GM21390 (cell line): ENCODE measurements around the gene RHOBTB3.
"Not testable (repeated sequence)": the region's sequence is repeated elsewhere in the genome, so short reads cannot be mapped to it uniquely, and the experiment has no call there.

Source experiments
- ATAC-seq: cut with Tn5 transposase; IDR thresholded peaks from one replicate; pipeline ENCODE4 v1.9.1; 2021; ENCODE audit not compliant: unreplicated experiment

The RHOBTB3 gene

DNA sequence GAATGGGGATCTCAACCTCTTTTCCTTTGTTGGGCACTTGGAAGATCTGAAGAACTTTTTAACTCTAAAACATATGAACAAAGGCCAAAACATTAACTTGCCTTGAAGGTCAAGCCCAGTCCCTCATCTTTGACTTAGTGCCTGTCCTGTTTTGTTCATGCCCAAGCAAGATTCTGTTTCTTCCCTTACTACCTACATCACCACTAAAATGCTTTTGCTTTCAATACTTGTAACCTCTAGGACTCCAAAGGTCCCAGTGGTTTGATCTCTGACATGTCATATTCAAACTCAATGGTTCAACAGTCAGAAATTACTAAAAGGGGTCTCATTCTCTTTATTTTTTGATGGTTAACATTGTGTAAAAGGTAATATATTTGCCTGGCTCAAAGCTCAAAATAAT lies 67.4 kb downstream of the RHOBTB3 start:
- no peak for ATAC-seq

DNA sequence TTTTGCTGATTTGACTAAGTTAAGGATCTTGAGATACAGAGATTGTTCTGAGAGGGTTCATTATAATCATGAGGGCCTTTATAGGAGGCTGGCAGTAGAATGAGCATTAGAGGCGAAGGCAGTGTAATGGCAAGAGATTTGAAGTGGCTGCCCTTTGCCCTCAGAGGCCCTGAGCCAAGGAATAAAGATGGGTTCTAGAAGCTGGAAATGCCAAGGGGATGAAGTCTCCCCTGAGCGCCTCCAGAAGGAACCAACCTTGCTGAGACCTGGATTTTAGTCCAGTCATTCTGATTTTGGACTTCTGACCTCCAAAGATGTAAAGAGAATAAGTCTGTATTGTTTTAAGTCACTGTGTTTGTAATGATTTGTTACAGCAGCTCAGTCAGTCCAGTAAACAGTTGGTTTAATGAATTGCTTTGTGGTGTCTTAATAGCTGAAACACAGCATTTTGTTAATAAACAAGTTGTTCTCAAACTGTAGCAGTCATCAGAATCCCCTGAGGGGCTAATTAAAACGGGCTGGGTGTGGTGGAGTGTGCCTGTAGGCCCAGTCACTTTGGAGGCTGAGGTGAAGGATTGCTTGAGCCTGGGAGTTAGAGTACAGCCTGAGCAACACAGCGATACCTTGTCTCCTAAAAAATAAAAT lies 68.2 kb downstream of the RHOBTB3 start:
- ATAC-seq, result no peak

DNA sequence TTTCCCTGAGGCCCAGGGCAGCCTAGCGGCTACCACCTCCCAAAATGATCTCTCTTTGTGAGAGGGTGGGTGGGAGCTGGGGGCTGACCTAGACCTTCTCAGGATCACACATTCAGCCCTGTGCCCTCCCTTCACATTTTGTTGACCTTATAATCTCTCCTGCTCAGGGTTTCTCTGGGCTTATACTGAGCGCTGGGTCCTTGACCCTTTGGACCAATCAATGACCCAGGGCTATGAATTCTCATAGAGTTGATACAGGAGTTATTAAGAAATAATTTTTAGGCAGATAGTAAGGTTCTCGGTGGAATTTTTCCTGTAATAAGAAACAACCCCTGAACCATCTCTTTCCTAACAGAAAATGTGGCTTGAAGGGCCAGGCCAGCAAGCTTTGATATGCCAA lies 69.4 kb downstream of the RHOBTB3 start:
- no peak for ATAC-seq

DNA sequence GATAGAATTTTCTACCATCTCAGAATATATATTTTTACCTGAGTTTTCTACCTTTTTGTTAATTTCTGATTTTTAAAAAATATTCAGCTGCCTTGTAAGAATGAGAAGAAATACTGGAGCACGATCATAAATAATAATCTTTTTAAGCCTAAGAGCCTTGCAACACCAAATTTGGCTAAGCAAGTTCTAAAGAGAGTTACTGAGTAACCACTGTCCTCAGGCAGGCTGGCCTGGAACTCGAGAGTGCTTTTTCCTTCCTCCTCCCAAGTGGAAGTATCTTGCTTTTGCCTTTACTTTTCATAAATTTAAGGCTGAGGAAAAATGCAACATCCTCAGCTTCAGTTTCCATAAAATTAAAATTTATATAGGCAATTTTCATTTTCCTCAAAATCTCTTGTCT lies 70.4 kb downstream of the RHOBTB3 start:
- no peak for ATAC-seq

DNA sequence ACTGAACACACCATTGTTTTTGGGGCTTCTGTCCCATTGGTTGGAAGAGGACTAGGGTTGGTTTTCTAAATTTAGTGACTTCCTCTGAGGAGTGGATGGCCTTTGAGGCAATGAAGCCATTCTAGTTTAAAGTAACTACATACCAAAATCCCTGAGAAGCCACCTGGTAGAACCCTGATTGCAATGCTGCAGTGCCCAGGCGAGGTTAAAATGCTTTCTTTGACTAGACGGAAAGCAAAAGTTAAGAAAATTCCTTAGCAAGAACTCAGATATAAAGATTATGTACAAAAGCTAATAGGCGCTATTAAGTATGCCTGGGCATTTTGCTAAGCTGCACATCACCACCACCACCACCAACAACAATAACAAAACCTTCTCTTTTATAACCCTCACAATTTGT lies 70.8 kb downstream of the RHOBTB3 start:
- ATAC-seq, result no peak

DNA sequence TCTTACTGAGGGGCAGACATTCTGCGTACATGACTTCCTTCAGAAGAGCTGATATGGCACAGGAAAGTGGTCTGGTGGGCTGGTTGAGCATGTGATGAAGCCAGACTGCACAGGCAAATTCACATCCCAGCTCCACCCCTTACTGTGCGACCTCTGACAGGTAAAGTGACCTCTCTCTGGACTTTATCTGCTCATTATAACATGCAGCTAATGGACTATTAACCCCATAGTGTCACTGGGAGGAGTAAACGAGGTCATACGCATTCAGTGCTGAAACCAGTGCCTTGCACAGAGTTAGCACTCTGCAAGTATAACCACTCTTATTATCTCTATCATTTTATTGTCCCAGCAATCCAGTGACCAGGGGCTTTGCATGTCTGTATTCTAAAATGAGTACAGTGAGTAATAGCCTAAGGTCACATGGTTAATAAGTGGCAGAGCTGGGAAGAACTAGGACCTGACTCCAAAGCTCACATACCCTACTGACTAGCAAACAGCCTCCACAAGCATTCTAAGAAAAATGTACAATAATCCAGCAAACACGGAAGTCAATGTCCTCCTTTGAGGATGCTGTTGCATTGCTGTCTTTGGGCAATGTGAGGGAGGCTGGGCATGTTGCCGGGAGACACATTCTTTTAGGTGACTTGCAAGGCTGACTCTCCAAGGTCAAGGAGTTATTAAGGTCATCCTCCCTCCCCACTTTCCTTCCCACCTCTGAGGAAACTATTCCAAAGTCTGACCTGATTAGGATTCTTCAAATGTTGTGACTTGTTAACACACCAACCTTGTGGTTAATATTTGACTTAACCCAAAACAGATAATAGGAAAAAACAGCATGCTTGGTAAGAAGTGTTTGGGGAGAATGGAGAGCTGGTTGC lies 72.4 kb downstream of the RHOBTB3 start:
- ATAC-seq, result no peak

DNA sequence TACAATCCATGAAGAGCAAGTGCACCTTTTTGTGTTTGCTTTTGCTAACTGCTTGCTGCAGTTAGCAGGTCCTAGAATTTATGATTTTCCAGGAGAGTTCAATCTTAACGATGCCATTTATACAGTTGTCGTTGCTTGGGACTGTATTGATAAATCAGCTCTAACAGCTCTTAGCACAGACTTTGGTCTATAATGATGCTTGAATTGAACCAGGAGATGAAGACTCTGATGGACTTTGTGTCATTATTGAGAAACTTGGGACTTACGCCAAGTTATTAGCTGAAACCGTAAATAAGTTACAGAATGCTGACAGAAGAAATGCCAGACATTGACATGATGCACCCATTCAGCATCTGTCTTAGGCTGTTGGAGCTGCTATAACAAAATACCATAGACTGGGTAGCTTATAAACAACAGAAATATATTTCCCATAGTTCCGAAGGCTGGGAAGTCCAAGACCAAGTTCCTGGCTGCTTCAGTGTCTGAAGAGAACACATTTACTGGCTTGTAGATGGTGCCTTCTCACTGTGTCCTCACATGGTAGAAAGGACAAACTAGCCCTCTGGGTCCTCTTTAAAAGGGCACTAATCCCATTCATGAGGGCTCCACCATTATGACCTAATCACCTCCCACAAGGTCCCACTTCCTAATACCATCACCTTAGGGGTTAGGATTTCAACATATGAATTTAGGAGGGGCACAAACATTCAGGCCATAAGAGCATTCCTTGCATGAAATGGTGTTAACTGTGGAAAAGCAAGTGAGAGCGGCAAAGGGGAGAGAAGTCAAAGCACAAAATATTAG lies 73.8 kb downstream of the RHOBTB3 start:
- no peak for ATAC-seq

DNA sequence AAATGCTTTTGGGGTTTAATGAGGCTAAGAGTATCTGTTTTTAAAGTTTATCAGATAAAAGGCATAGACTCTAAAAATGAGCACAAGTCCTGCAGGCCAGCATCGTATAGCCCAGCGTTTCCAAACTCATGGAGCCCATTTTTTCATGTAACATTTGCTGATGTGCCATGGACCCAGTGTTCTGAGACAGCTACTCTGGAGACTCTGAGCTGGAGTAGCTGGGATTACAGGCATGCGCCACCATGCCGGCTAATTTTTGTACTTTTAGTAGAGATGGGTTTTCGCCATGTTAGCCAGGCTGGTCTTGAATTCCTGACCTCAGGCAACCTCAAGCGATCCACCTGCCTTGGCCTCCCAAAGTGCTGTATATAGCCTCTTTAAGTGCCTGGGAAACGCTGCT lies 75.6 kb downstream of the RHOBTB3 start:
- ATAC-seq, result no peak

DNA sequence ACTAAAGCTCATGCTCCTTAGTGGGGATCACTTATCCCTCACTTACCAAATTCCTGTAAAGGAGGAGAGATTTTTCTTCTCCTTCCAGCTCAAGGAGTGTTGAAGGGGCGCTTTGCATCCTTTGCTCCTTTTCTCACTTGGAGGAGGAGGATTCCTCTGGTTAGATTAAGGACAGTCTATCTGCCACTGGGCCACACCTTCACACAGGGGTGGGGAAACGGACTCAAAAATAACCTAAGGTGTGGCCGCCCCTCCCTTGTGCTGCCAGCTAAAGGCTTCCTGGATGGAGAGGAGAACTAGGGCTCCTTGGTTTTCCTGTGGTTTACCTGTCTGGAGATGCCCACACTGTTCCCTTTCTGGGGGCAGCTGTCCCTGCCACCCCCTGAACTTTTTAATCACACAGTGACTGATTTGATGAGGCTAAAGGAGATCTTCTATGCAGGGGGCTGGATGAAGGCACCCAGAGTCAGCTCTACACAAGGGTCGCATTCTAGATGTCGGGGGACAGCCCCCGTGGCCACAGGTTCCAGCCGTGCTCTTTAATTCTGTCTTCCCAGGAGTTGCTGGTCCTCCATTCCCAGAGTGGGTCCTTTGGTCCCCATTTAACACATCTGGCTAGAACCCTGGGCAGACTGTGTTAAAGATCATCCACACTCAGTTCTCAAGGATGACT lies 77.0 kb downstream of the RHOBTB3 start:
- no peak for ATAC-seq

DNA sequence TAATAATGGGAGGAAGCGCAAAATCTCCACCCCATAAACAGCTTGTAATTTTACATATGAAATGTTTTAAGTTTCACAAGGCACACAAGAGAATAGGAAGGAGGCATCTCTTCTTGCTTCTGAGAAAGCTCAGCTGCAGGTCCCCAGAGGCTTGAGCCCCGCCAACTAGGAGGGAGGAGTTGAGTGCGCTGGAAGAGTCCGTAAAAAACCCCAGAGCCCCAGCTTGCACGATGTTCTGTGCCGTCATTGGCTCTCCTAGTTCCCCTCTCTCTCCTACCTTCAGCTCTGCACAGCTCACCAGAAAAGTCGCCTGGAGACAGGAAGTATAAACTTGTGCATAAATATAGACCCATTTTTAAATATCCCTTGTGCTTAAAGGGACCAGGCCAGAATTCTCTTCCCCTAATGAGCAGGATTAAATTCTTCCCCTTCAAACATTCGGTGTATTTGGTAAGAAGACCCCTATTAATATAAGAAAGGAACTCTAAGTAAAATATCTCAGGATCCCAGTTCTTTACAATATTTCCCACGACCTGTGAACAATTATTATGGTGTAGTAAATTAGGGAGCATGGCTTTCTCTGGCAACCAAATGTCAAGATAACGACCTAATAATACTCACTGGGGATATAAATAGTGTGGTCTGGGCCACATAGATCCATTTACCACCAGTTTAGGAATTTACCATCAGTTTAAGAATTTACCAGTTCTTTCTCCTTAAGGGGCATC lies 77.7 kb downstream of the RHOBTB3 start:
- ATAC-seq, result peak; percentile 99

DNA sequence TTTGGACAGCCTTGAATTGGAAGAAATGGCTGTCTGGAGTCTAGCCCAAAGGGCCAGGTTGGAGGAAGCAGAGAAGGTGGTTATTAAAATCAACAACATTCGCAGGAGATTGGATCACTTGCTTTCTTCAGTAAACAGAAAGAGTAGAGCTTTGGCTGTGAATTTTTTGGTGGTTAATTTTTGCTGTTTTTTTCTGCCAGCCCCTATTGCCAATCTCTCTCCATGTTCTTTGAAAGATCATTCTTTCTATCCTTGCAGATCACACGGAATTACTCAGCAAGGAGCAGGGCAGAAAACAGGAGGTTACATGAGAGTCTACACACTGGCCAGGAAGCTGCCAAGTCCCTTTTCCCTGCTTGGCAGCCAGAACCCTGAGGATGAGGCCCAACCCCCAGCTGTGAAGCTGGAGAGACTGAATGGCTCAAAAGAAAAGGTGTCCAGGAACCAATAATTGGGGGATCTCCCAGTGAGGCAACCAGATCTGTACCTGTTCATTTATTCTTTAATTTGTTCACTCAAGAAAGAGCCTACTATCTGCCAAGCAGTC lies 78.4 kb downstream of the RHOBTB3 start:
- no peak for ATAC-seq

DNA sequence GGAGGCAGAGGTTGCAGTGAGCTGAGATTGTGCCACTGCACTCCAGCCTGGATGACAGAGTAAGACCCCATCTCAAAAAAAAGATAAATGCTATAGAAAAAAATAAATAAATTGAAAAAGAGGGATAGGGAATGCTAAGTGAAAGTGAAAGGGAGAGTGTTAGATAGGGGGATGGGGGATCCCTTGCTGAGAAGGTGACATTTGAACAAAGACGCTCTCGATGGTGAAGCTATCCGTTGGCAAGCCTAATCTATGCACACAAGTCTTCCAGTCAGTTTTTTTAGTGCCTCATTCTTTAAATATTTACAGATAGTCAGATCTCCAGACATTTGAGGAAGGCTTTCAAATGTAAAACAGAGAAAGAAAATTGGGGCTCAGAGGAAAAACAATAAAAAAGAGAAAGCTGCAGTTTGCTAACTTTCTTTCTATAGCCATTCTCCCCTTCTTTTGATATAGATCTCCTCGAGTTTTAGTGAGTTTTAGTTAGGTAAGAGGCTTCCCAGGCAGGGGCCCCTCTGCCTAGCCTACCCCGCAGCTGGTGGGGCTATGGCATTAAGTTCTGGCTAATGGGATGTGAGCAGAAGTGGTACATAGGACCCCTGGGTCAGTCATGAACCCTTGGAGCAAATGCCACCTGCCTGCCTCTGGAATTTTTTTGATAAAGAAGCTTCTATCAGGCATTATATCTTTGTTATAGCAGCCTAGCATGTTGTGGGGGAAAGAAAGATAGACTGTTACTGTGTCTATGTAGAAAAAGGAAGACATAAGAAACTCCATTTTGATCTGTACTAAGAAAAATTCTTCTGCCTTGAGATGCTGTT lies 79.4 kb downstream of the RHOBTB3 start:
- no peak for ATAC-seq

DNA sequence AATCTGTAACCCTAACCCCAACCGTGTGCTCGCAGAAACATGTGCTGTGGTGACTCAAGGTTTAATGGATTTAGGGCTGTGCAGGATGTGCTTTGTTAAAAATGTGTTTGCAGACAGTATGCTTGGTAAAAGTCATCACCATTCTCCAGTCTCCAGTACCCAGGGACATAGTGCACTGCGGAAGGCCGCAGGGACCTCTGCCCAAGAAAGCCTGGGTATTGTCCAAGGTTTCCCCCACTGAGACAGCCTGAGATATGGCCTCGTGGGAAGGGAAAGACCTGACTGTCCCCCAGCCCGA lies 79.9 kb downstream of the RHOBTB3 start:
- not testable (repeated sequence) for ATAC-seq

DNA sequence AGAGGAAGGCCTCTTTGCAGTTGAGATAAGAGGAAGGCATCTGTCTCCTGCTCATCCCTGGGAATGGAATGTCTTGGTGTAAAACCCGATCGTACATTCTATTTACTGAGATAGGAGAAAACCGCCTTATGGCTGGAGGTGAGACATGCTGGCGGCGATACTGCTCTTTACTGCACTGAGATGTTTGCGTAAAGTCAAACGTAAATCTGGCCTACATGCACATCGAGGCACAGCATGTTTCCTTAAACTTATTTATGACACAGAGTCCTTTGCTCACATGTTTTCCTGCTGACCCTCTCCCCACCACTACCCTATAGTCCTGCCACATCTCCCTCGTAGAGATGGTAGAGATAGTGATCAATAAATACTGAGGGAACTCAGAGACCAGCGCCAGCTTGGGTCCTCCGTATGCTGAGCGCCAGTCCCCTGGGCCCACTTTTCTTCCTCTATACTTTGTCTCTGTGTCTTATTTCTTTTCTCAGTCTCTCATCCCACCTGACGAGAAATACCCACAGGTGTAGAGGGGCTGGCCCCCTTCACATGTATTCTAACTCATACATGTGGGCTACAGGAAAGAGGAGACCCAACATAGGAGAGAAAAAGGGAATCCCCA lies 80.4 kb downstream of the RHOBTB3 start:
- not testable (repeated sequence) for ATAC-seq

DNA sequence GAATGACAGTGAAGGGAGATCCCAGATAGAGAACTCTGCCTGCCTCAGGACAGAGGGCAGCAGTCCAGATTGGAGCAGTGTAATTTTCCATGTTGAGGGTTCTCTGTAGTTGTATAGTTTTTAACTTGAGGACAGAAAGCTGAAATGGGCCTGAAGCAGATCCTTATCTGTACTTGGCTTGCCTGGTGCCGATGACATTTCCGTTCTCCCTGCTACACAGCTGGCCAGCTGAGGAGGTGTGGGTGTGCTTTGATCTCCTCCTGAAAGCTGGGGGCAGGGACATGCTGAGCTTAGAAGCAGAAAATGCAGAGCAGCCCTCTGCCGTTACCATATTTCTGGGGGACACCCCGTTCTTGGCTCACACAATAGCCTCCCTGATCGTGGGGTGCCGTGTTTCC lies 80.9 kb downstream of the RHOBTB3 start:
- ATAC-seq, result no peak

DNA sequence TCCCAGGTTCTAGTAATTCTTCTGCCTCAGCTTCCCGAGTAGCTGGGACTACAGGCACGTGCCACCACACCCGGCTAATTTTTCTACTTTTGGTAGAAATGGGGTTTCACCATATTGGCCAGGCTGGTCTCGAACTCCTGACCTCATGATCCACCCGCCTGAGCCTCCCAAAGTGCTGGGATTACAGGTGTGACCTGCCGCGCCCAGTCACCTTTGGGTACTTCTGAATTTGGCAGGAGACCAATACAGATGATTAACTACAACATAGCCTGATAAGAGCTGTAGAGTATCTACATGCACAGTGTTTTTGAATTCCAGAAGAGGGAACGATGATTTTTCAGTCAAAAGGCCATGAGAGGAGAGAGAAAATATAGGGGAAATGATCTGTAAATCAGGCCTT lies 81.9 kb downstream of the RHOBTB3 start:
- not testable (repeated sequence) for ATAC-seq

DNA sequence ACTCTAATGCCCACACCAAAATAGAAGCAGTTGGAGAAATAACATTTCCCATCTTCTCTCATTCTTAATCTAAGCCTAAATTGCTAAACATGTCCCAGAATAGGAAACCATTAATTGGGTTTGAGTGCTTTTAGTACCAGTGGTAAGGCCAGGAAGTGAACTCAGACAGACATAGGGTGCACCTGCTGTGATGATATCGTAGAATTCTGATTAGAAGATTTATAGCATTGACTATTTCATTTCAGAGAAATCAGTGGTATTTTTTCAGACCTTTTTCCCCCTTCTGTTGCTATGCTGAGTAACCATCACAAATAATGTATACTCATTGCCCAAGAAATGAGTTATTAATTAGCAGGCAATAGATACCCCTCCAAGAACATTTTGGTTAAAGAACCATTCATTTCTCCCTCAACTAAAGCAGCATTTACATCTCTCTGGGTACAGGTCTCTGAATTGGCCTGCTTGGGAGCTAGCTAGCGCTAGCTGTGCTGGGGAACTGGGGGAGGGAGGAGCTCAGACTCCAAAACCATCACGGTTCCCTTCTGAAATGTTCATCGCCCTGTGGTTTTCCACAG lies 84.1 kb downstream of the RHOBTB3 start:
- ATAC-seq, result no peak

DNA sequence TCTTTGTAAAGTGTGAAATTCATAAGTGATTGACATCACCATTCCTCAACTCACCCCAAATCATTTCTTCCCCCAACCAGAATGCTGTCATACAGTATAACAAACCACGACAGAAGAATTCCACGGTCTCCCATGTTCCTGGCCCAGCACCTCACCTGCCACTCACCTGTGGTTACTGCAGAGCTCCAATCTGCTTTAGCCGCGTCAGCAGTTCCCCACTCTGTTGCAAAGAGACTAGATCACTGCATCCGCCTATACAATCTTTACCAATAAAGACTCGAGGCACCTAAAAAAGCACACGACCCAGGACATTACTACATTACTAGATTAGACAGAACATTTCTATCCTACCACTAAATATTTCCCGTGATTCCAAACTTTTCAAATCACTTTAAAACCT lies 85.2 kb downstream of the RHOBTB3 start:
- no peak for ATAC-seq

DNA sequence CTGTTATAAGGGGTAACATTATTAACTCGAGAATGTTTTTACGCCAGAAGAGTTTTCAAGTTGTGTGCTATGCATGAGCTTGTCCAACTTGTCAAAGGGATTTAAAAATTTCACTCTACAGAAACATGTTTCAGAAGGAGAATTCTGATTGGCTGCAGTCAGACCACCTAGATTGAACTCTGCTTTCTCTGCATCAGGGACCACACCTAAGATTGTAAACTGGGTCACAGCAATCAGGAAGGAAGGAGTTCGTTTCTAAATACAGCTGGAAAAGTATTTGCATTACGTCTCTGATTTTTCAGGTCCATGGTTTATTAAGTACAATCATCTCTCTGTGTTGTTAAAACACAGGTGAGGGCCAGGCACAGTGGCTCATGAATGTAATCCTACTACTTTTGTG lies 85.6 kb downstream of the RHOBTB3 start:
- no peak for ATAC-seq
